ENCODE measurements around the gene ECI2.
"Not testable (repeated sequence)": the region's sequence is repeated elsewhere in the genome, so short reads cannot be mapped to it uniquely, and the experiment has no call there.

The ECI2 gene

DNA sequence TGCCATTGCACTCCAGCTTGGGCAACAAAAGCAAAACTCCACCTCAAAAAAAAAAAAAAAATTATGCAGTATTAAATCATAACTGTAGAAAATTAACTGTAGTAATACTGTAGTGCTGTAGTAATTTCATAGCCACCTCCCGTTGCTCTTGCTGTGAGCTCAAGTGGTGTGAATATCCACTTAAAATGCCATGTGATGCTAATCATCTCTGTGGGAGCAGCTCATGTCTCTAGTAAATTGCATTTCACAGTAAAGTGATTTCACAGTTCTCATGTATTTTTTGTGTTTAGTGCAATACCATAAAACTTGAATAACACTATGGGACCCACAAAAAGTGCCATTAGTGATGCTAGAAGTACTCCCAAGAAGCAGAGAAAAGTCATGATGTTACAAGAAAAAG is 42.1 kb downstream of the ECI2 start:
- DNase-seq = no peak

DNA sequence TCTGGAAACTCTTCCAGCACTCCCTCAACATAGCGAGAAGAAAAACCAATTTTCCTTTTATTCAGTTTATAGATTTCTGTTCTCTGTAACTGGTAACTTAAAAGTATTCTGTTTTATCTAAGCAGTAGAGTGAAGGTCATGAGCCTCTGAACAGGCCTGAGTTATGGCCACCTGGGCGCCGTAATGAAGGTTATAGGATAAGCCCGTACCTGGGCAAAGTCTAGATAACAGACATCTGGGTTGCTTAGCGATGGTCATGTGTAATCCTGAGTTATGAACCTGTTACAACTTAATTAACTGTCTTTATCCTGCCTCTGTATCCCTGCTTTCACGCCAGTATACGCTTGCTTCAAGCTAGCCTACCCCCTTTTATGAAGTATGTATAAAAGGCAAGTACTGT is 43.4 kb downstream of the ECI2 start:
- DNase-seq = no peak

DNA sequence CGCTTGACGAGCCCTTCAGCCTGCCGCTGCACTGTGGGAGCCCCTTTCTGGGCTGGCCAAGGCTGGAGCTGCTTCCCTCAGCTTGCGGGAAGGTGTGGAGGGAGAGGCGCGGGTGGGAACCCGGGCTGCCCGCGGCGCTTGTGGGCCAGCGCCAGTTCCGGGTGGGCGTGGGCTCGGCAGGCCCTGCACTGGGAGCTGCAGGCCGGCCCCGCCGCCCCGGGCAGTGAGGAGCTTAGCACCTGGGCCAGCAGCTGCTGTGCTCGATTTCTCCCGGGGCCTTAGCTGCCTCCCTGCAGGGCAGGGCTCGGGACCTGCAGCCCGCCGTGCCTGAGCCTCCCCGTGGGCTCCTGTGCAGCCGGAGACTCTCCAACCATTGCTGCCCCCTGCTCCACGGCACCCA is 45.3 kb downstream of the ECI2 start:
- not testable (repeated sequence) for DNase-seq

DNA sequence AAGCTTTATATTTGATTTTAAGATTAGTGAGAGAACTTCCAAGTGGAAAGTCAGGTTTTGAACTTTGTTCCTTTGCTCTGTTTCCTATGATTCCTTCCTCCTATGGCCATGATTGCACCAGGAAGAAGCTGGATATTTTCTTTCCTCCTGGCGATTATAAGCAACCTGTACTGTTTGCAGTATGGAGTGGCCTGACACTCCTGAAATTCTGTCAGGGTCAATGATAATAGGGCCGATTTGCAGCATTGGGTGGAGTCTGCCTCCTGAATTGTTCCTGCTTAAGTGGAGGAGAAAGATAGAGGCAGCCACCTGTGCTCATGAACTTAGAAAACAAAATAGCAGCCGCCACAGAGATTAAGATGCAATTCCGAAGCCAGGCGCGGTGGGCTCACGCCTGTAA is 46.7 kb downstream of the ECI2 start:
- no peak for DNase-seq

DNA sequence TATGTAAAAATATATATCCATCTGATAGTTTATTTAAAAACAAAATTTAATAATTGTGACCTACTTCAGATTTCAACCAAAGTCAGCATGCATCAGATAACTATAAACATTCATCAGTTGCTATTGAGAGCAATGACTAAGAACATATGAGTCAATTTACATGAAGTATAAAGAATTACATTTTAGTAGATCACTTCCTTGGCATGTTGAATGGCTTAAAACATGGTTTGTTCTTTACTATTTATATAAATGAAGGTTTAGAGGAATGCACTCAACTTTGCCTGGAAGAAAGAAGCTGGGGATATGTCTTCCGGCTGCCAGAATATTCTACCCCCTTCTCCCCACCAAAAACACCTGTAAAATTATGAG is 50.1 kb downstream of the ECI2 start:
- no peak for DNase-seq

DNA sequence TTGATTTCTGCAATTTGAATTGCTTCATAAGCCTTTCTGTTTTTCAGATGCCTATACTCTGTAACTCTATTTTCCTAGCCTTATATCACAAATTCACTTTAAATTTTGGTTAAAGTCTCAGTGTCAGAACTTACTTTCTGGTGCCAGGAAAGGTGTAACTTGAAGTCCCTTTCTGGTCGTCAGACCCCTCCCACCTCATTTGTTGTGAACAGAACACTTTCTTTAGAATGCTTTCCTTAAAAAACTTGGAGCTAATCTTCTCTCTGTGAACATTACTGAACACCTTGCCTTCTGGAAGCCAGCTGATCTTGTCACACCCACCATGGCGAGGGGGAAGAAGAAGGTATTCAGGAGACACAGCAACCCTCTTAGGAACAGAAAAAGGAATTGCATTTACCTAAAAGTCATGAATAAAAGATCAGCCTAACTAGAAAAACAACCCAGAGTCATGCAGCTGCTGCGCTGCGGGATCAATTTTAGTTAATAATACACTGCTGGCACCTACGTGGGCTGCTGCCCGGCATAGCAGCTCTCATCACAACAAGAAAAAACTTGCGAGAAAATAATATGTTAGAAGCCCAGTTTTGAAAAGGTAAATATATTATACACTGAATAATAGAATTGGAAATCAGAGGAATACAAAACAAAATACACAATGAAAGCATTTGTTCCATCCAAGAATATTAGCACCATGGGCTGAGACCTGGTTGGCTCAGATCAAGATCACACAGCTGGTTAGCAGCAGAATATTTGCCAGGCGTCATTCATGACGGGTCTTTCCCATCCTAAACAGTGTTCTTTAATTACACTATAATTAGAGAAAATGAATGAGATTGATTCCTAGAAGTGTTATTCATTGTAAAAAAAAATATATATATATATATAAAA is 50.7 kb downstream of the ECI2 start:
- no peak for DNase-seq

DNA sequence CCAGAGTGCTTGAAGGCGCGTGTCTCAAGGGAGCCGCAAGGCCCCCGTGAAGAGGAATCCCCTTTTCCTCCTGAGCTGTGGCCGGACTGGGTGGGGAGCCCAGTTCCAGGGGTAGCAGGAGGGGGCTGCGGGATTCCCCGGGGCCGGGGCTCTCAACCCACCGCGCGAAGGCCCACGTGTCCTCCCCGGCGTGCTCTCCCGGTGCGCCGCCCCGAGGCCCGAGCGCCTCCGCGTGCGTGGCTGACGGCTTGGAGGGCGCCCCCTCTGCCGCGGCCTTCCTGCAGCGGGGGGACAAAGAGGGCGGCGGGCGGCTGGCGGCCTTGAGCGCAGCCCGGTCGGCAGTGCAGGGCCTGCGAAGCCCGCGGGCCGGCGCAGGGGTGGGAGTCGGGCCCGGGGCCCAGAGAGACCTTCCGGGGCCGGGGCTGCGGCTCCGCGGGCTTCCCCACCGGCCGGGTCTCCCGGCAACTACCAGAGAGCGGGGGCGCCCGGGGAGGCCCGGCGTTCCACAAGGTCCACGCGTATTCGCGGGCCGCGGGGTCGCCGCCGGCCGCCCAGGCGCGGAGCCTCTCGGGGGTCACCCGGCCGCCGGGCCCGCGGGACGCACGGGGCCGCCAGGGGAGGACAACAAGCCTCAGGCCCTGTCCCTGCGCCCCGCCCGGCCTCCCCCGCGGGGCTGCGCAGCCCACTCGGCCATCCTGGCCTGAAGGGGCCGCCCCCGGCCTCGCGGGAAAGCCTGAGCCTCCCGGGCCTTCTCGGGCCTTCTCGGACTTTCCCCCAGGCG is 56.5 kb downstream of the ECI2 start, which contains the start of gene FAM217A:
Gene FAM217A, minus strand, starts transcription at position 447 of the 781 bp plus-strand sequence. CDS start 1,723 bp downstream, outside the sequence.
- DNase-seq = no peak

DNA sequence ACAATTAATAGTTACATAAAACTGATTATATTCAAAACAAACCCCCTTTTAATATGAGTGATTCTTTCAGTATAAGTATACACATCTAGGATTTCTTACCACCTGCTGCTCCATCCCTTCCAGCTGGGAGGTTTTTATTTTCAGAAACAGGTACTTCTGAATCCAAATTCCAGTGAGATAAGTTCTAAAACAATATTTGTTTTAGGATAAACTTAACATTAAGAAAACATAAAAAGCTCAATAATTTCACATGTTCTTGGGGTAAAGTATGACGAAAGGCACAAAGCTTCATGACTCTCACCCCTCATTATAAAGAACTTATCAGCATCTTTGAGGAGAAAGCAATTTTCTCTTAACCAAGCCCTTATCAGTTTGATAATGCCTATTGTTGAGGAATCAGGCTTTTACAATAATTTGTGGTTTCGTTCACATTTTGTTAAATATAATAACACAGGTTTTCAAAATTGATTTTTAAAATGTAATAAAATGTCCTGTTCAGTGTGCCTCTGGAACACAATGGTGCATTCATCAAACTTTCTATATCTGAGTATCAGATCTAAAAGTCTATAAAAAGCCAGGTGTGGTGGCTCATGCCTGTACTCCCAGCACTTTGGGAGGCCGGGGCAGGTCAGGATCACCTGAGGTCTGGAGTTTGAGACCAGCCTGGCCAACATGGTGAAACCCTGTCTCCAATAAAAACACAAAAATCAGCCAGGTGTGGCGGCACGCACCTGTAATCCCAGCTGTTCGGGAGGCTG is 60.7 kb downstream of the ECI2 start:
- no peak for DNase-seq

DNA sequence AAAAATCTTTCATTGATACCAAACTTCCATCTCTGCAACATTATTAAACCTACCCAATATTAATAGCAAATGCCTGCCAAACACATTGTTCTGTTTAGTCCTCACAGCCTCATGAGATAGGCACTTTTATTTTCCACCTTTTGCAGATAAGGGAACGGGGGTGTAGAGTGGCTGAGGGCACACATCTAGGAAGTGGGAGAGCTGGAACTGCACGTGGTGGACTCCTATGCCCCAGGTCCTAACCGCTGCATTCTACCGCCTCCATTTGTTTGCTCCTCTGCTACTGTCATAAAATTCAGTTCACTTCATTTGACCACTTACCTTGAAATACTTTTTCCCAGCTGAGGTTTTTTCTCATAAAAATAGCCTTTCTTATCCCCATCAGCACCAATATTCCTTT is 64.0 kb downstream of the ECI2 start:
- no peak for DNase-seq

DNA sequence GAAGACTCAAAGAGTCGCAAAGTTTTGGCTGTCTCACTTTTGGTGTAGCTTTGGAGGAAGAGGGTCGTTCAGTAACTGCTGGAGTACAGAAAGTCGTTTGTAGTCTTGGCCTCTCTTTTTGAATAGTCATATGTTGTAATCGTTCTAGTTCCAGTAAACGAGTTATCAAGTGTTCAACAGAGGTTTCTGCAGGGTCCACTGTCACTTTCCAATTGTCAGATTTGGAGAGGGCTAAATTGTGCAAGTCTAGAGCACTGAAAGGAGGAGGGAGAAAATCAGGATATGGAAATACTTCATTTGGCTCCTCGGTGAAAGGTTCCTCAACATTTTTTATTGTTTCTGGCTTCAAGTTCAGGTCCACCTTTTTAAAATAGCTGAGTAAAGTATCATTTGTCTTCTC is 66.2 kb downstream of the ECI2 start:
- no peak for DNase-seq

DNA sequence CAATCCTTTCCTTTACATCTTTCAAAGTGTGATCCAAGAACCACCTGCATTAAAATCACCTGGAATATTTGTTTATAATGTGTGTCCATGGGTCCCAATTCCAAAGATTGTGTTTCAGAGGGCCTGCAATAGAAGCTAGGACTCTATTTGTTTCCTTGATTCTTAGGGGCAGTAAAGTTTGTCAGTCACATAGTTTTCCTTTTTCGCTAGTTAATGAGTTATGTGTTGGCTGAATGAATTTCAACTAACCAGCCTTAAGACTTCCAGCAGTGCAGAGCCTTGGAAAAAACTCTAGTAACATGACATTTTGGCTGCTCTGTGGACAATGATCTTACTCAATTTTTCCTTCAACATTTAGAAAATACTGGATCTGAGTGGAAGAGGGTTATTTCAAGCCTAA is 67.7 kb downstream of the ECI2 start:
- DNase-seq = no peak

DNA sequence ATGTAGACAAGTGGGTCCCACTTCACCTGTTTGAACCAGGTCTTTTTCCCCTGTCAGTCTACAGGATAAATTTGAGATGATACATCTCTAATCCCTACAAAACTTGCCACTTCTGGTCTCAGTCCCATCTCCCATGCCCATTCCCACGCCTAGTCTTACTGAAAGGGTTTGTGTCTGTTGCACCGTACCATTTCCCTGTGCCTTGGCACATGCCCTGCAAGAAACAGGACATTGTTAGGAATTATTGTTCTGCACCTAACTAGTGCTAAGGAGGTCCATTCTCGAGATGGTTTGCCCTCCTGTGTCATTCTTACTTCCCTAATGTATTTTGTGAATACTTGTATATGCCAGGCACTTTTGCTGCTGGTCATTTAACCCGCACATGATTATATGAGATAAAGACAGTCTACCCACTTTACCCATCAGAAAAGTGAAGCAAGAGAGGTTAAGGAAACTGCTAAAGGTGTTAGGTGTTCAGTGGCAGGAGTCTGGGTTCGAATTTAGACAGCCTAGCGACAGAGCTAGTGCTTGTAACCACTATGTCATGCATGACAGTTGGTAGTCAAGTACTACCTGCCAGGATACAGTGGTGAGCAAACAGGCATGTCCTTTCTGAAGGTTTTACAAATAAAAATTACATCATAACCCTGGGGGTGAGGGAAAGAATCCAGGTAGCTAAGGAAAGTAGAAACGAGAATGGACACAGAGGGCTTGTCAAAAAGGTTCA is 69.2 kb downstream of the ECI2 start:
- DNase-seq = no peak
